Measurements from ENCODE around the gene FAM229A. TPM values are rescaled to one million over a fixed set of nuclear protein-coding genes. Genes with fewer than 3 reads are reported as not detected.
A peak's percentile ranks its signal among the peaks of the same experiment; 100 is the strongest.

FAM229A gene
- total RNA-seq, 1 donor from 2014 or later: 2.3 TPM

DNA sequence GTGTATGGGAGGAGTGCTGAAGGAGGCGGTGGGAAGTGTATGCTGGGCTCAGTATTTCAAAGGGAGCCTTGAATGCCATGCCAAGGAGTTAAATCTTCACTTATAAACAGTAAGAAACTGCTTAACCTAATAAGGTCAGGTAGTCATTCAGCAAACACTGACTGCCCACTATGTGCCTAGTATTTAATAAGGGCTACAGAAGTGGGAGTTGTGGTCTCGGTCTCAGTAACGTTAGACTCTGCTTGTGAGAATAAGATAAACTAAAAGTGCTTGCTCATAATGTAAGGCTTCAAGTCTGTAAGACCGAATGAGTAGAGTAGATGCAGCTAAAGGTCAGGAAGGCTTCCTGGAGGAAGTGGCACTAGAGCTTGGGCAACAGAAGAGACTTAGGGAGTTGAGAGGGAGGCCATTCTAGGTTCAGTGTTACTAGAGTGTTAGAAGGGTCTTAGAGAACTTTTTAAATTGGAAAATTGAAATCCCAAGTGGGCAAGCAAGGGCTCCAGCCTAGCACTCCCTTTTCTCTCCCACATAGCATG is 32.3 kb downstream of the FAM229A start:
- ATAC-seq: no peak

DNA sequence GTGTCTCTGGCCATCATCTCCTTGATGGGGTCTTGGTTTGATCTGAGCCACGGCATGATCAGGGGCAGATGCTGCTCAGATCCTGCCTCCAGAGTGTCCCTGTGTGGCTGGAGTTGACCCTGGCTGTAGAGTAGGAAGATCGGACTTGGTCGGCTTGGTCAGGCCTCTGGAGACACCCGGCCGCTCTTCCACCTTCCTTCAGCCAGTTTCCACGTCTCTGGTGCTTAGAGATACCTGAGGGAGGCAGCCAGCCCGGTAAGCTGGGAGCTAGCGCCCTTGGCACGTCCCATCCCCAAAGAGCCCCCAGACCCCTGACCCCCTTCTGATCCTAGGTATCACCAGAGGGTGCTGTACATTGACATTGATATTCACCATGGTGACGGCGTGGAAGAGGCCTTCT is 35.1 kb downstream of the FAM229A start:
- no peak for ATAC-seq

DNA sequence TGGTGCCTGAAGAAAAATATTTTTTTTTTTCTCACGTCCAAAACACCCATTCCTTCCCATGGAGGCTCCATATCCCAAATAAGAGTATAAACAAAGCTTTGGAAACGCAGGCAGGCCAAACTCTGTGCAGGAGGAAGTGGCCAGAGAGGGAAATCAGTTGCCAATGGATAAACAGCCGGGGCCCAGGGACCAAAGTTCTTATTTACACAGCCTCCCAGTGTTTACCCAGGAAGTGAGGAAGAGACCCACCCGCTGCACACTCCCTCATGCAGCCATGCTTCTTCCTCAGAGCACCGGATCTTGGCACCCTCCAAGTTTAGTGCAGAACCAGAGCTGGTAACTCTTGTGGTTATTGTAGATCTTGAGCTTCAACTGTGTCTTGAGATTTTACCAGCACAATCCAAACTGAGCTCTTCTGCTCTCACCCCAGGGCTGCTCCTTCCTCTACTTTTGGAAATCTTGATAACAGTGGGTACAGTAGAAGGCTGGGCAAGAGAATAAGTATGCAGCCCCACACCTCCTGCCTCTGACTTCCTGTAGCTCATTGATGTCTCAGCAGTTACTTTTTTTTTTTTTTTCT is 40.5 kb downstream of the FAM229A start:
- ATAC-seq: peak; percentile 34

DNA sequence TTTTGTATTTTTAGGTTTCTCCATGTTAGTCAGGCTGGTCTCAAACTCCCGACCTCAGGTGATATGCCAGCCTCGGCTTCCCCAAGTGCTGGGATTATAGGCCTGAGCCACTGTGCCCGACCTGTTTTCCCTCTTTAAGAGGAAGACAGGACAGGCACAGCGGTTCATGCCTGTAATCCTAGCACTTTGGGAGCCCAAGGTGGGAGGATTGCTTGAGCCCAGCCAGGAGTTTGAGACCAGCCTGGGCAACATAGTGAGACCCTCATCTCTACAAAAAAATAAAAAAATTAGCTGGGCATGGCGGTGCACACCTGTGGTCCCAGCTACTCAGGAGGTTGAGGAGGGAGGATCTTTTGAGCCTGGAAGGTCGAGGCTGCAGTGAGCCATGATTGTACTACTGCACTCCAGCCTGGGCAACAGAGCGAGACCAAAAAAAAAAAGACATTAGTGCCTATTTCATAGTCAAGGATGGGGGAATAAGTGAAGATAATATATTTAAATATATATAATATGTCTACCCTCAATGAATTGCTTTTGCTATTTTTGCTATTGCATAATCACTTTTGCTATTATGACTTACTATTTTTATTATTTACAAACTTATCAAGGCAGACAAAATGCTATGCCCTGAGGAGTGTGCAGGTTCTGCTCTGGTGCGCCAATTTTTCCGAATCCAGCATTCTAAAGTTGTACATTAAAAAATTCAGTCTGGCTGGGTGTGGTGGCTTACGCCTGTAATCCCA is 44.0 kb downstream of the FAM229A start:
- no peak for ATAC-seq

DNA sequence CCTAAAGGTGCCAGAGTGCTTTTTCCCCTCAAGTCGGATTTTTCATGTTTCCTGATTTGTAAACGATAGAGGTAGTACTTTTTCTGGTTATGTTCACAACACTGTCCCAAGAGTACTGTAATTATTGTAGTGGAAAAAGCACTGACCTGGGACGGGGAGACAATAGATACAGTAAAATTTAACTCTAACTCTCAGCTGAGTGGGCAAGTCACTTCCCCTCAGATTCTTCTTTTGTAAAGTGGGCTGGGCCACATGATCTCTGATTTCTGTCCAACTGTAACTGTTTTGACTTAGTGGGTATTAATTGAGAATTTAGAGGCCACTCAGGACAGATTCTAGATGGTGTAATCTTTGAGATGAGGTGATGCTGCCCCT is 45.4 kb downstream of the FAM229A start:
- ATAC-seq: no peak

DNA sequence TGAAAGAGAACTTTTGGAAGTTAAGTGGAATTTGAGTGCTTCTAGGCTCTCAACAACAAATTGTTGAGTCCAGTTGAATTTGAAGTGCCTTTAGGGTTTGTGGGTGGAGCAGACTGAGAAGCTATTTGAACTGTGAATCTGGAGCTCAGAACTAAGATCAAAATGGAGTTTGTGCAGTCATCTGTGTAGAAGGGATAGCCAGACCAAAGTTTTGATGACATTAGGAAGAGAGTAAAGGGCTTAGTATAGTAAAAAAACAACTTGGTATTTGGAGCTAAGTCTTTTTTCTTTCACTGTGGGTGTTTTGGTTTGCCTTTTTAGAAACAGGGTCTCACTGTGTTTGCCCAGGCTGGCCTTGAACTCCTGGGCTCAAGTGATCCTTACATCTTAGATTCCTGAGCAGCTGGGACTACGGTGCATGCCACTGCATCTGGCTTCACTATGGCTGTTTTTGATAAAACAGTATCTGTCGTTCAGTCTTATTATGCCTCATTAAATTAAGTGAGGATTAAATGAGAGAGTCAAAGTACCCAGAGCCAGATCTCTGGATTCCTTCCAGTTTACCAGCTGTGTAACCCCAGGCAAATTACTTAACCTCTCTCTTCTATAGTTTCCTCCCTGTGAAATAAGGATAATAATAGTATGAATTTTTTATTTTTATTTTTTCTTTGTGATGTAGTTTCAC is 50.4 kb downstream of the FAM229A start:
- no peak for ATAC-seq

Other genes starting within 250 kb of the FAM229A start
- gene TXLNA, start 182.8 kb downstream of the FAM229A start, total RNA-seq: 37.0 TPM
- 1.1 TPM for gene CCDC28B, start 161.9 kb downstream of the FAM229A start, total RNA-seq
- gene IQCC, start 156.8 kb downstream of the FAM229A start, total RNA-seq: 1.3 TPM
- gene DCDC2B, start 153.4 kb downstream of the FAM229A start, total RNA-seq: not detected
- gene TMEM234, start 140.1 kb downstream of the FAM229A start, total RNA-seq: 11.0 TPM
- gene EIF3I, start 140.1 kb downstream of the FAM229A start, total RNA-seq: 175 TPM
- gene FAM167B, start 115.3 kb downstream of the FAM229A start, total RNA-seq: 1.5 TPM
- gene LCK, start 111.2 kb downstream of the FAM229A start, total RNA-seq: 1.00 TPM
- 108 TPM for gene HDAC1, start 70.4 kb downstream of the FAM229A start, total RNA-seq
- gene MARCKSL1, start 26.3 kb downstream of the FAM229A start, total RNA-seq: 10.8 TPM
- 0.52 TPM for gene TSSK3, start 54 bp upstream of the FAM229A start, total RNA-seq
- gene BSDC1, start 32.0 kb upstream of the FAM229A start, total RNA-seq: 39.5 TPM
- gene ZBTB8B, start 102.6 kb upstream of the FAM229A start, total RNA-seq: not detected
- gene ZBTB8A, start 176.9 kb upstream of the FAM229A start, total RNA-seq: 3.1 TPM

All from esophagus mucosa (tissue), 1 donor.